Spinal cord (tissue), 10 donors: ENCODE measurements around the gene NTNG2. TPM values are rescaled to one million over a fixed set of nuclear protein-coding genes. Genes with fewer than 3 reads are reported as not detected.
A peak's percentile ranks its signal among the peaks of the same experiment; 100 is the strongest.

Source experiments
- DNase-seq, 6 donors: peaks; one replicate each; pipeline versions ENCODE4 v3.0.0 to v3.0.0-alpha.2; 2013 to 2015; ENCODE audit warnings: low spot score in 6 of 6, low read depth in 4 of 6
- H3K27ac ChIP-seq: one replicate; pipeline ENCODE4 v1.5.1; 2013; ENCODE audit warnings: low read depth, low read length, control low read depth
- H3K27me3 ChIP-seq: one replicate; pipeline ENCODE4 v1.6.1; 2013; ENCODE audit warnings: low read length; ENCODE audit not compliant: control insufficient read depth, insufficient read depth
- H3K36me3 ChIP-seq: one replicate; pipeline ENCODE4 v1.6.1; 2013; ENCODE audit warnings: low read length; ENCODE audit not compliant: control insufficient read depth, insufficient read depth
- H3K4me1 ChIP-seq: one replicate; pipeline ENCODE4 v1.6.1; 2013; ENCODE audit warnings: low read length; ENCODE audit not compliant: control insufficient read depth, insufficient read depth
- H3K4me3 ChIP-seq: one replicate; pipeline ENCODE4 v1.5.1; 2013; ENCODE audit warnings: low read depth, low read length, control low read depth
- H3K9me3 ChIP-seq: one replicate; pipeline ENCODE4 v1.6.1; 2013; ENCODE audit warnings: low read length; ENCODE audit not compliant: control insufficient read depth, insufficient read depth
- WGBS: methylation state at CpG from one replicate; pipeline ENCODE4 v1.1.5; 2013; ENCODE audit warnings: missing lambda C conversion rate; ENCODE audit not compliant: insufficient coverage; 5-methylcytosine and 5-hydroxymethylcytosine counted together
- polyA plus RNA-seq, 2 donors: library from polyadenylated mRNA; unstranded; fragments of 120-200 nt; gene quantifications; one replicate each; pipeline ENCODE4 v1.2.1, GENCODE V29; 2013; ENCODE audit not compliant: insufficient read length in 2 of 2
- total RNA-seq, 2 donors: library from RNA; depleted of rRNA in 1 of 2; stranded (reverse); fragments of 120-200 nt in 1 of 2; fragments of >200 nt in 1 of 2; gene quantifications; one replicate each; pipeline versions ENCODE4 v1.2.3 to v1.2.4, GENCODE V29; 2013 to 2014
- donor health status: healthy.

The NTNG2 gene
- total and polyA plus RNA-seq, 4 donors = 5.4 to 23.0 (median 10.9) TPM

GRCh38 chr9:132207839-132208615 is 46.2 kb downstream of the NTNG2 start:
- WGBS = 86% methylated on average over 16 of the region's 16 CpGs
- no peak overlapping the region for H3K27ac ChIP-seq
- H3K9me3 ChIP-seq = no peaks in the 10 kb centered on the region
- H3K27me3 ChIP-seq = no peaks in the 10 kb centered on the region
- H3K4me3 ChIP-seq = no peak overlapping the region
- H3K36me3 ChIP-seq = peaks cover 13% of the 10 kb centered on the region
- H3K4me1 ChIP-seq = no peaks in the 10 kb centered on the region
- DNase-seq = no peak

GRCh38 chr9:132209228-132209627 is 47.4 kb downstream of the NTNG2 start:
- Histone ChIP-seq H3K4me1 (peaks cover 6% of the 10 kb centered on the region), H3K9me3 (no peaks in the 10 kb centered on the region), H3K36me3 (peaks cover 13% of the 10 kb centered on the region), H3K27me3 (no peaks in the 10 kb centered on the region), H3K4me3 (no peak overlapping the region), H3K27ac (no peak overlapping the region)
- whole genome bisulfite sequencing = 88% methylated on average over 29 of the region's 30 CpGs
- no peak for DNase-seq

GRCh38 chr9:132210472-132211145 is 48.8 kb downstream of the NTNG2 start:
- H3K27me3 ChIP-seq = no peaks in the 10 kb centered on the region
- H3K27ac ChIP-seq = no peak overlapping the region
- peaks cover 13% of the 10 kb centered on the region for H3K36me3 ChIP-seq
- H3K9me3 ChIP-seq = no peaks in the 10 kb centered on the region
- no peak overlapping the region for H3K4me3 ChIP-seq
- DNase-seq = no peak
- 90% methylated on average over 14 of the region's 14 CpGs for WGBS
- H3K4me1 ChIP-seq = peaks cover 12% of the 10 kb centered on the region

- H3K36me3 ChIP-seq = peaks cover 13% of the 10 kb centered on the region
- H3K27me3 ChIP-seq = no peaks in the 10 kb centered on the region
- no peak overlapping the region for H3K27ac ChIP-seq
- WGBS = 90% methylated on average over 4 of the region's 7 CpGs
- peaks cover 12% of the 10 kb centered on the region for H3K4me1 ChIP-seq
- no peaks in the 10 kb centered on the region for H3K9me3 ChIP-seq
- DNase-seq = no peak
- no peak overlapping the region for H3K4me3 ChIP-seq
Measured at GRCh38 chr9:132211570-132211969, 49.7 kb downstream of the NTNG2 start.

GRCh38 chr9:132214027-132214622 is 52.3 kb downstream of the NTNG2 start:
- Histone ChIP-seq H3K9me3 (no peaks in the 10 kb centered on the region), H3K27ac (no peak overlapping the region), H3K36me3 (peaks cover 7% of the 10 kb centered on the region), H3K4me3 (no peak overlapping the region), H3K27me3 (no peaks in the 10 kb centered on the region), H3K4me1 (peaks cover 12% of the 10 kb centered on the region)
- 10% methylated on average over 18 of the region's 18 CpGs for WGBS
- peak in 5 of 6 donors; percentile 43 to 89 (median 58) for DNase-seq

- Histone ChIP-seq H3K9me3 (no peaks in the 10 kb centered on the region), H3K4me1 (peaks cover 12% of the 10 kb centered on the region), H3K4me3 (no peak overlapping the region), H3K36me3 (no peaks in the 10 kb centered on the region), H3K27ac (no peak overlapping the region), H3K27me3 (no peaks in the 10 kb centered on the region)
- WGBS = 68% methylated on average over 4 of the region's 10 CpGs
- no peak for DNase-seq
Measured at GRCh38 chr9:132216861-132217619, 55.2 kb downstream of the NTNG2 start.

GRCh38 chr9:132218208-132218607 is 56.4 kb downstream of the NTNG2 start:
- H3K9me3 ChIP-seq = no peaks in the 10 kb centered on the region
- WGBS = 76% methylated on average over 3 of the region's 8 CpGs
- H3K27me3 ChIP-seq = no peaks in the 10 kb centered on the region
- DNase-seq = no peak
- H3K27ac ChIP-seq = no peak overlapping the region
- H3K4me3 ChIP-seq = no peak overlapping the region
- H3K4me1 ChIP-seq = peaks cover 15% of the 10 kb centered on the region
- no peaks in the 10 kb centered on the region for H3K36me3 ChIP-seq

- H3K27ac ChIP-seq = no peak overlapping the region
- WGBS = 92% methylated on average over 2 of the region's 6 CpGs
- H3K36me3 ChIP-seq = peaks cover 5% of the 10 kb centered on the region
- H3K4me3 ChIP-seq = no peak overlapping the region
- no peaks in the 10 kb centered on the region for H3K27me3 ChIP-seq
- H3K9me3 ChIP-seq = no peaks in the 10 kb centered on the region
- peaks cover 4% of the 10 kb centered on the region for H3K4me1 ChIP-seq
- DNase-seq = no peak
Measured at GRCh38 chr9:132221941-132222340, 60.1 kb downstream of the NTNG2 start.

- Histone ChIP-seq H3K27me3 (no peaks in the 10 kb centered on the region), H3K4me1 (peaks cover 4% of the 10 kb centered on the region), H3K36me3 (peaks cover 22% of the 10 kb centered on the region), H3K9me3 (no peaks in the 10 kb centered on the region), H3K27ac (no peak overlapping the region), H3K4me3 (no peak overlapping the region)
- 80% methylated on average over 1 of the region's 3 CpGs for WGBS
- no peak for DNase-seq
Measured at GRCh38 chr9:132224645-132225044, 62.8 kb downstream of the NTNG2 start.
